Vagina (tissue), 2 donors: ENCODE measurements around the gene SLMAP. TPM values are rescaled to one million over a fixed set of nuclear protein-coding genes. Genes with fewer than 3 reads are reported as not detected.

Experiments used
- DNase-seq, 2 donors: peaks; one replicate each; pipeline ENCODE4 v3.0.0-alpha.2; 2017; ENCODE audit errors: extremely low spot score in 2 of 2
- H3K27ac ChIP-seq: fragments of 200-600 bp; sonication (generic); one replicate; pipeline ENCODE4 v1.5.1; 2019
- H3K27me3 ChIP-seq: fragments of 200-600 bp; sonication (generic); one replicate; pipeline ENCODE4 v1.5.1; 2019
- H3K36me3 ChIP-seq, 2 donors: fragments of 200-600 bp; sonication (generic); one replicate each; pipeline ENCODE4 v1.5.1; 2017 to 2019
- H3K4me1 ChIP-seq: fragments of 200-600 bp; sonication (generic); one replicate; pipeline ENCODE4 v1.5.1; 2019
- H3K4me3 ChIP-seq, 2 donors: fragments of 200-600 bp; sonication (generic); 1 replicate in 1 of 2; 2 replicates in 1 of 2; pipeline ENCODE4 v1.5.1; 2016 to 2019
- H3K9me3 ChIP-seq: fragments of 200-600 bp; sonication (generic); one replicate; pipeline ENCODE4 v1.5.1; 2019
- POLR2A ChIP-seq, 2 donors: fragments of 450-650 bp; IDR thresholded peaks; one replicate each; pipeline ENCODE4 v1.6.1; 2017; ENCODE audit warnings: antibody characterized with exemption in 2 of 2, mild to moderate bottlenecking in 2 of 2, moderate library complexity in 2 of 2
- POLR2AphosphoS5 ChIP-seq, 2 donors: sonication (generic); formaldehyde crosslinking; IDR thresholded peaks; one replicate each; pipeline ENCODE4 v1.9.0; 2017; ENCODE audit warnings: antibody characterized with exemption in 2 of 2, mild to moderate bottlenecking in 2 of 2, low read depth in 1 of 2; ENCODE audit not compliant: insufficient read depth in 1 of 2
- intact Hi-C: fragments of 100-400 bp; cut with DNase I; formaldehyde crosslinking; loops from one replicate; pipeline ENCODE4 v1.15.1; 2023
- total RNA-seq: library from RNA; depleted of rRNA; stranded (reverse); fragments of >200 nt; gene quantifications from one replicate; pipeline ENCODE4 v1.2.3, GENCODE V29; 2016
- TF ChIP-seq, protein P1 (sequence below), 3 experiments: fragments of 450-650 bp in 2 of 3; fragments of 200-600 bp in 1 of 3; sonication (generic) in 1 of 3; IDR thresholded peaks; one replicate each; pipeline ENCODE4 v1.5.1; 2017 to 2019; ENCODE audit warnings: antibody characterized with exemption in 3 of 3, mild to moderate bottlenecking in 2 of 3, moderate library complexity in 2 of 3

The SLMAP gene
- total RNA-seq, 1 donor from 2014 or later: 102 TPM

- no peaks in the 10 kb centered on the region for H3K9me3 ChIP-seq
- no peak overlapping the region for H3K4me3 ChIP-seq
- DNase-seq: no peak
- no peak overlapping the region for H3K27ac ChIP-seq
- intact Hi-C loops: no loop called here
- H3K27me3 ChIP-seq: no peaks in the 10 kb centered on the region
- no peaks in the 10 kb centered on the region for H3K4me1 ChIP-seq
- peaks cover 0 to 53% of the 10 kb centered on the region in 2 donors for H3K36me3 ChIP-seq
- TF ChIP-seq, protein P1, sequence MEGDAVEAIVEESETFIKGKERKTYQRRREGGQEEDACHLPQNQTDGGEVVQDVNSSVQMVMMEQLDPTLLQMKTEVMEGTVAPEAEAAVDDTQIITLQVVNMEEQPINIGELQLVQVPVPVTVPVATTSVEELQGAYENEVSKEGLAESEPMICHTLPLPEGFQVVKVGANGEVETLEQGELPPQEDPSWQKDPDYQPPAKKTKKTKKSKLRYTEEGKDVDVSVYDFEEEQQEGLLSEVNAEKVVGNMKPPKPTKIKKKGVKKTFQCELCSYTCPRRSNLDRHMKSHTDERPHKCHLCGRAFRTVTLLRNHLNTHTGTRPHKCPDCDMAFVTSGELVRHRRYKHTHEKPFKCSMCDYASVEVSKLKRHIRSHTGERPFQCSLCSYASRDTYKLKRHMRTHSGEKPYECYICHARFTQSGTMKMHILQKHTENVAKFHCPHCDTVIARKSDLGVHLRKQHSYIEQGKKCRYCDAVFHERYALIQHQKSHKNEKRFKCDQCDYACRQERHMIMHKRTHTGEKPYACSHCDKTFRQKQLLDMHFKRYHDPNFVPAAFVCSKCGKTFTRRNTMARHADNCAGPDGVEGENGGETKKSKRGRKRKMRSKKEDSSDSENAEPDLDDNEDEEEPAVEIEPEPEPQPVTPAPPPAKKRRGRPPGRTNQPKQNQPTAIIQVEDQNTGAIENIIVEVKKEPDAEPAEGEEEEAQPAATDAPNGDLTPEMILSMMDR (IDR thresholded peaks at IDR 0.05): no peak
- no peak for TF ChIP-seq POLR2A (IDR thresholded peaks at IDR 0.05)
- no peak for TF ChIP-seq POLR2AphosphoS5 (IDR thresholded peaks at IDR 0.05; ENCODE audit: insufficient read depth in 1 of 2, low read depth in 1 of 2)
These were observed 154.9 kb downstream of the SLMAP start for GRCh38 chr3:57910990-57911389.

- intact Hi-C loops: no loop called here
- no peak overlapping the region for H3K27ac ChIP-seq
- H3K4me1 ChIP-seq: no peaks in the 10 kb centered on the region
- no peaks in the 10 kb centered on the region for H3K9me3 ChIP-seq
- no peak for TF ChIP-seq POLR2AphosphoS5 (IDR thresholded peaks at IDR 0.05; ENCODE audit: insufficient read depth in 1 of 2, low read depth in 1 of 2)
- TF ChIP-seq, protein P1 (IDR thresholded peaks at IDR 0.05): no peak
- no peak for TF ChIP-seq POLR2A (IDR thresholded peaks at IDR 0.05)
- H3K36me3 ChIP-seq: peaks cover 0 to 57% of the 10 kb centered on the region in 2 donors
- H3K4me3 ChIP-seq: no peak overlapping the region
- no peaks in the 10 kb centered on the region for H3K27me3 ChIP-seq
- DNase-seq: no peak
These were observed 155.5 kb downstream of the SLMAP start for GRCh38 chr3:57911593-57911992.

GRCh38 chr3:57917601-57918000 is 161.5 kb downstream of the SLMAP start:
- TF ChIP-seq, protein P1 (IDR thresholded peaks at IDR 0.05): no peak
- TF ChIP-seq POLR2AphosphoS5 (IDR thresholded peaks at IDR 0.05; ENCODE audit: insufficient read depth in 1 of 2, low read depth in 1 of 2) (no peak), POLR2A (IDR thresholded peaks at IDR 0.05) (no peak)
- Histone ChIP-seq H3K9me3 (no peaks in the 10 kb centered on the region), H3K27ac (no peak overlapping the region), H3K4me3 (no peak overlapping the region), H3K27me3 (no peaks in the 10 kb centered on the region), H3K4me1 (peaks cover 8% of the 10 kb centered on the region), H3K36me3 (peaks cover 0 to 53% of the 10 kb centered on the region in 2 donors)
- intact Hi-C loops: no loop called here
- no peak for DNase-seq

GRCh38 chr3:57918123-57918837 is 162.2 kb downstream of the SLMAP start:
- Histone ChIP-seq H3K27ac (no peak overlapping the region), H3K36me3 (peaks cover 0 to 54% of the 10 kb centered on the region in 2 donors), H3K9me3 (no peaks in the 10 kb centered on the region), H3K27me3 (no peaks in the 10 kb centered on the region), H3K4me3 (no peak overlapping the region), H3K4me1 (peaks cover 8% of the 10 kb centered on the region)
- TF ChIP-seq, protein P1 (IDR thresholded peaks at IDR 0.05): no peak
- TF ChIP-seq POLR2A (IDR thresholded peaks at IDR 0.05): no peak
- intact Hi-C loops: no loop called here
- no peak for DNase-seq

- Histone ChIP-seq H3K9me3 (no peaks in the 10 kb centered on the region), H3K4me3 (no peak overlapping the region), H3K27me3 (no peaks in the 10 kb centered on the region), H3K4me1 (peaks cover 8% of the 10 kb centered on the region), H3K27ac (no peak overlapping the region), H3K36me3 (peaks cover 0 to 45% of the 10 kb centered on the region in 2 donors)
- intact Hi-C loops: no loop called here
- DNase-seq: no peak
- TF ChIP-seq, protein P1 (IDR thresholded peaks at IDR 0.05): no peak
- TF ChIP-seq POLR2A (IDR thresholded peaks at IDR 0.05) (no peak), POLR2AphosphoS5 (IDR thresholded peaks at IDR 0.05; ENCODE audit: insufficient read depth in 1 of 2, low read depth in 1 of 2) (no peak)
These were observed 163.9 kb downstream of the SLMAP start for GRCh38 chr3:57919987-57920386.
